ENCODE measurements around the gene TLE2.
A peak's percentile ranks its signal among the peaks of the same experiment; 100 is the strongest.

TLE2 gene

GRCh38 chr19:3028305-3029064 lies 595 bp downstream of the TLE2 start:
- no peak for DNase-seq (ENCODE audit: low read depth, low spot score)
- in situ Hi-C loops (cut with HindIII; ENCODE audit: low sequenced_read_pairs): no loop called here

GRCh38 chr19:3027981-3028304 lies 1.1 kb downstream of the TLE2 start:
- DNase-seq (ENCODE audit: low read depth, low spot score): no peak
- TF ChIP-seq CTCF (IDR thresholded peaks at IDR 0.05; ENCODE audit: low read depth, low read length): no peak
- in situ Hi-C loops (cut with HindIII; ENCODE audit: low sequenced_read_pairs): no loop called here
- no peak overlapping the region for H3K4me3 ChIP-seq (ENCODE audit: low read depth, low read length)

More at GRCh38 chr19:3028305-3029064, 595 bp downstream of the TLE2 start:
- TF ChIP-seq CTCF (IDR thresholded peaks at IDR 0.05; ENCODE audit: low read depth, low read length): no peak
- peak overlapping the region; percentile 36 for H3K4me3 ChIP-seq (ENCODE audit: low read depth, low read length)

- H3K4me3 ChIP-seq (ENCODE audit: low read depth, low read length): no peak overlapping the region
- TF ChIP-seq CTCF (IDR thresholded peaks at IDR 0.05; ENCODE audit: low read depth, low read length): no peak
- no peak for DNase-seq (ENCODE audit: low read depth, low spot score)
- in situ Hi-C loops (cut with HindIII; ENCODE audit: low sequenced_read_pairs): no loop called here
These were observed 1.8 kb downstream of the TLE2 start for GRCh38 chr19:3027292-3027691.

- H3K4me3 ChIP-seq (ENCODE audit: low read depth, low read length): no peak overlapping the region
- DNase-seq (ENCODE audit: low read depth, low spot score): no peak
- TF ChIP-seq CTCF (IDR thresholded peaks at IDR 0.05; ENCODE audit: low read depth, low read length): no peak
- in situ Hi-C loops (cut with HindIII; ENCODE audit: low sequenced_read_pairs): no loop called here
These were observed 2.3 kb downstream of the TLE2 start for GRCh38 chr19:3026768-3027167.

GRCh38 chr19:3025549-3025886 lies 3.6 kb downstream of the TLE2 start:
- no peak for DNase-seq (ENCODE audit: low read depth, low spot score)
- H3K4me3 ChIP-seq (ENCODE audit: low read depth, low read length): no peak overlapping the region
- in situ Hi-C loops (cut with HindIII; ENCODE audit: low sequenced_read_pairs): no loop called here
- TF ChIP-seq CTCF (IDR thresholded peaks at IDR 0.05; ENCODE audit: low read depth, low read length): no peak

GRCh38 chr19:3024870-3025548 lies 4.1 kb downstream of the TLE2 start:
- TF ChIP-seq CTCF (IDR thresholded peaks at IDR 0.05; ENCODE audit: low read depth, low read length): no peak
- H3K4me3 ChIP-seq (ENCODE audit: low read depth, low read length): no peak overlapping the region
- in situ Hi-C loops (cut with HindIII; ENCODE audit: low sequenced_read_pairs): no loop called here
- no peak for DNase-seq (ENCODE audit: low read depth, low spot score)

All from astrocyte of the spinal cord (primary cell).